Neural cell (in vitro differentiated cells): ENCODE results near the gene SGIP1. TPM values are rescaled to one million over a fixed set of nuclear protein-coding genes. Genes with fewer than 3 reads are reported as not detected.
"Not testable (repeated sequence)": the region's sequence is repeated elsewhere in the genome, so short reads cannot be mapped to it uniquely, and the experiment has no call there.

Experiments used
- H2AFZ ChIP-seq: fragments of 200-600, 300-800 bp; sonication (generic), shearing (Covaris generic); 2 replicates; pipeline ENCODE4 v1.6.0; 2014; ENCODE audit warnings: low read depth, mild to moderate bottlenecking, antibody characterized with exemption, low read length, moderate library complexity
- H3F3A ChIP-seq: fragments of 200-600 bp; shearing (Covaris generic); 2 replicates; pipeline ENCODE4 v1.6.1; 2016; ENCODE audit warnings: mild to moderate bottlenecking, moderate library complexity, mixed read lengths, antibody characterized with exemption, low read length; ENCODE audit not compliant: insufficient read depth, poor library complexity, severe bottlenecking
- H3K27ac ChIP-seq: fragments of 200-600, 300-800 bp; sonication (generic), shearing (Covaris generic); 2 replicates; pipeline ENCODE4 v1.5.1; 2014; ENCODE audit warnings: mild to moderate bottlenecking, low read length, moderate library complexity
- H3K27me3 ChIP-seq: fragments of 300-800, 200-600 bp; sonication (generic), shearing (Covaris generic); 2 replicates; pipeline ENCODE4 v1.6.0; 2014; ENCODE audit warnings: mild to moderate bottlenecking, low read depth, low read length, moderate library complexity; ENCODE audit not compliant: insufficient read depth
- H3K36me3 ChIP-seq: fragments of 300-800, 200-600 bp; sonication (generic), shearing (Covaris generic); 2 replicates; pipeline ENCODE4 v1.5.1; 2014; ENCODE audit warnings: mild to moderate bottlenecking, antibody characterized with exemption, low read length, moderate library complexity; ENCODE audit not compliant: insufficient read depth
- H3K4me2 ChIP-seq: fragments of 300-800, 200-600 bp; sonication (generic), shearing (Covaris generic); 2 replicates; pipeline ENCODE4 v1.6.0; 2014; ENCODE audit warnings: mild to moderate bottlenecking, low read length
- H3K4me3 ChIP-seq: fragments of 300-800, 200-600 bp; sonication (generic), shearing (Covaris generic); 2 replicates; pipeline ENCODE4 v1.5.1; 2014; ENCODE audit warnings: mild to moderate bottlenecking, low read length, moderate library complexity
- H3K79me2 ChIP-seq: fragments of 200-600 bp; shearing (Covaris generic); replicated peaks from 2 replicates; pipeline ENCODE4 v1.6.0; 2014; ENCODE audit warnings: mild to moderate bottlenecking, low read length, moderate library complexity; ENCODE audit not compliant: insufficient read depth
- H3K9ac ChIP-seq: fragments of 300-800, 200-600 bp; sonication (generic), shearing (Covaris generic); 2 replicates; pipeline ENCODE4 v1.6.1; 2016; ENCODE audit warnings: mild to moderate bottlenecking, low read length, mixed read lengths
- H3K9me2 ChIP-seq: fragments of 200-600 bp; shearing (Covaris generic); 2 replicates; pipeline ENCODE4 v1.6.1; 2016; ENCODE audit warnings: mild to moderate bottlenecking, low read length, mixed read lengths; ENCODE audit not compliant: insufficient read depth
- H3K9me3 ChIP-seq: fragments of 200-600, 300-800 bp; sonication (generic), shearing (Covaris generic); 2 replicates; pipeline ENCODE4 v1.6.1; 2016; ENCODE audit warnings: mild to moderate bottlenecking, mixed run types, low read length, moderate library complexity, mixed read lengths
- H4K20me1 ChIP-seq: fragments of 200-600 bp; shearing (Covaris generic); 2 replicates; pipeline ENCODE4 v1.6.1; 2016; ENCODE audit warnings: mild to moderate bottlenecking, mixed run types; ENCODE audit not compliant: insufficient read depth
- EP300 ChIP-seq: fragments of 450-650 bp; conservative IDR thresholded peaks from 2 replicates; pipeline ENCODE4 v1.6.1; 2014; ENCODE audit warnings: antibody characterized with exemption, mild to moderate bottlenecking, moderate library complexity; ENCODE audit not compliant: poor library complexity, severe bottlenecking
- EZH2 ChIP-seq: fragments of 200-600, 300-800 bp; shearing (Covaris generic), sonication (generic); IDR thresholded peaks from 2 replicates; pipeline ENCODE4 v1.6.1; 2014; ENCODE audit warnings: antibody characterized with exemption, low read length, borderline replicate concordance, mild to moderate bottlenecking; ENCODE audit not compliant: insufficient read depth, poor library complexity, severe bottlenecking
- MXI1 ChIP-seq: fragments of 450-650 bp; conservative IDR thresholded peaks from 2 replicates; pipeline ENCODE4 v1.6.1; 2014; ENCODE audit warnings: antibody characterized with exemption, mild to moderate bottlenecking; ENCODE audit not compliant: poor library complexity, severe bottlenecking
- POLR2AphosphoS5 ChIP-seq: IDR thresholded peaks from 2 replicates; pipeline ENCODE4 v1.6.1; 2012
- RAD21 ChIP-seq: fragments of 450-650 bp; conservative IDR thresholded peaks from 2 replicates; pipeline ENCODE4 v1.6.1; 2014; ENCODE audit warnings: antibody characterized with exemption, mild to moderate bottlenecking, moderate library complexity
- SMC3 ChIP-seq: fragments of 450-650 bp; conservative IDR thresholded peaks from 2 replicates; pipeline ENCODE4 v1.6.1; 2014; ENCODE audit warnings: antibody characterized with exemption, mild to moderate bottlenecking, moderate library complexity; ENCODE audit not compliant: poor library complexity
- TAF1 ChIP-seq: IDR thresholded peaks from 2 replicates; pipeline ENCODE4 v1.6.1; 2012; ENCODE audit warnings: low read depth
- polyA plus RNA-seq: library from polyadenylated mRNA; depleted of rRNA; stranded (reverse); fragments of >200 nt; gene quantifications from 2 replicates; pipeline ENCODE4 v1.2.3, GENCODE V29; 2014
- TF ChIP-seq, protein P1 (sequence below): IDR thresholded peaks from 2 replicates; pipeline ENCODE4 v1.6.1; 2012; ENCODE audit warnings: borderline replicate concordance
- TF ChIP-seq, protein P2 (sequence below): fragments of 450-650 bp; IDR thresholded peaks from 2 replicates; pipeline ENCODE4 v1.5.1; 2014; ENCODE audit warnings: antibody characterized with exemption, mild to moderate bottlenecking, moderate library complexity; ENCODE audit not compliant: poor library complexity, severe bottlenecking

The SGIP1 gene
- polyA plus RNA-seq, 1 donor from 2014 or later, result 50.5 TPM

DNA sequence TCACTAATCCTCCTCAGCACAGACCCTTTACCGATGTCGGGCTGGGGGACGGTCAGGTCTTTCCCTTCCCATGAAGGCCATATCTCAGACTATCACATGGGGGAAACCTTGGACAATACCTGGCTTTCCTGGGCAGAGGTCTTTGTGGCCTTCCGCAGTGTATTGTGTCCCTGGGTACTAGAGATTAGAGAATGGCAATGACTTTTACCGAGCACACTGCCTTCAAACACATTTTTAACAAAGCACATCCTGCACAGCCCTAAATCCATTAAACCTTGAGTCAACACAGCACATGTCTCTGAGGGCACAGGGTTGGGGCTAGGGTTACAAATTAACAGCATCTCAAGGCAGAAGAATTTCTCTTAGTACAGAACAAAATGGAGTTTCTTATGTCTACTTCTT, 58.2 kb downstream of the SGIP1 start:
- not testable (repeated sequence) for H3K4me2 ChIP-seq, H3K79me2 ChIP-seq, H2AFZ ChIP-seq

DNA sequence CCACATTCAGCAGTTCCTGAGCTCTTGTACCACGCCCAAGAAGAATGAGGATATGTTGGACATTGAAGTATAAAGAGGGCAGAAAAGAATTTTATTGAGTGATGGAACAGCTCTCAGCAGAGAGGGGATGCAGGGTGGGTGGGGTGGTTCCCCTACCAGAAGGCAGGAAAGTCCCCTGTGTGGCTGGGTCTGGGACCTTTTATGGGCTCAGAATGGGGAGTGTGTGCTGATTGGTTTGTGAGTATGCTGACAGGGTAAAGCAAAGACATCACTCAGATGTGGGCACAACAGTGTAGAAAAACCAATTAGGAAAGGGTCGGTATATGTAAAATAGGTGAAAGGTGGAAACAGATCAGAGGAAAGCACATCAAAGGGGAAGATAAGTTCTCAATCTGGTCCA, 62.2 kb downstream of the SGIP1 start:
- no peak overlapping the region for H3K4me2 ChIP-seq
- TF ChIP-seq RAD21 (no peak), EZH2 (no peak), SMC3 (no peak), MXI1 (no peak), TAF1 (no peak), POLR2AphosphoS5 (no peak)
- TF ChIP-seq, protein P1, sequence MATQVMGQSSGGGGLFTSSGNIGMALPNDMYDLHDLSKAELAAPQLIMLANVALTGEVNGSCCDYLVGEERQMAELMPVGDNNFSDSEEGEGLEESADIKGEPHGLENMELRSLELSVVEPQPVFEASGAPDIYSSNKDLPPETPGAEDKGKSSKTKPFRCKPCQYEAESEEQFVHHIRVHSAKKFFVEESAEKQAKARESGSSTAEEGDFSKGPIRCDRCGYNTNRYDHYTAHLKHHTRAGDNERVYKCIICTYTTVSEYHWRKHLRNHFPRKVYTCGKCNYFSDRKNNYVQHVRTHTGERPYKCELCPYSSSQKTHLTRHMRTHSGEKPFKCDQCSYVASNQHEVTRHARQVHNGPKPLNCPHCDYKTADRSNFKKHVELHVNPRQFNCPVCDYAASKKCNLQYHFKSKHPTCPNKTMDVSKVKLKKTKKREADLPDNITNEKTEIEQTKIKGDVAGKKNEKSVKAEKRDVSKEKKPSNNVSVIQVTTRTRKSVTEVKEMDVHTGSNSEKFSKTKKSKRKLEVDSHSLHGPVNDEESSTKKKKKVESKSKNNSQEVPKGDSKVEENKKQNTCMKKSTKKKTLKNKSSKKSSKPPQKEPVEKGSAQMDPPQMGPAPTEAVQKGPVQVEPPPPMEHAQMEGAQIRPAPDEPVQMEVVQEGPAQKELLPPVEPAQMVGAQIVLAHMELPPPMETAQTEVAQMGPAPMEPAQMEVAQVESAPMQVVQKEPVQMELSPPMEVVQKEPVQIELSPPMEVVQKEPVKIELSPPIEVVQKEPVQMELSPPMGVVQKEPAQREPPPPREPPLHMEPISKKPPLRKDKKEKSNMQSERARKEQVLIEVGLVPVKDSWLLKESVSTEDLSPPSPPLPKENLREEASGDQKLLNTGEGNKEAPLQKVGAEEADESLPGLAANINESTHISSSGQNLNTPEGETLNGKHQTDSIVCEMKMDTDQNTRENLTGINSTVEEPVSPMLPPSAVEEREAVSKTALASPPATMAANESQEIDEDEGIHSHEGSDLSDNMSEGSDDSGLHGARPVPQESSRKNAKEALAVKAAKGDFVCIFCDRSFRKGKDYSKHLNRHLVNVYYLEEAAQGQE, result no peak
- TF ChIP-seq, protein P2, sequence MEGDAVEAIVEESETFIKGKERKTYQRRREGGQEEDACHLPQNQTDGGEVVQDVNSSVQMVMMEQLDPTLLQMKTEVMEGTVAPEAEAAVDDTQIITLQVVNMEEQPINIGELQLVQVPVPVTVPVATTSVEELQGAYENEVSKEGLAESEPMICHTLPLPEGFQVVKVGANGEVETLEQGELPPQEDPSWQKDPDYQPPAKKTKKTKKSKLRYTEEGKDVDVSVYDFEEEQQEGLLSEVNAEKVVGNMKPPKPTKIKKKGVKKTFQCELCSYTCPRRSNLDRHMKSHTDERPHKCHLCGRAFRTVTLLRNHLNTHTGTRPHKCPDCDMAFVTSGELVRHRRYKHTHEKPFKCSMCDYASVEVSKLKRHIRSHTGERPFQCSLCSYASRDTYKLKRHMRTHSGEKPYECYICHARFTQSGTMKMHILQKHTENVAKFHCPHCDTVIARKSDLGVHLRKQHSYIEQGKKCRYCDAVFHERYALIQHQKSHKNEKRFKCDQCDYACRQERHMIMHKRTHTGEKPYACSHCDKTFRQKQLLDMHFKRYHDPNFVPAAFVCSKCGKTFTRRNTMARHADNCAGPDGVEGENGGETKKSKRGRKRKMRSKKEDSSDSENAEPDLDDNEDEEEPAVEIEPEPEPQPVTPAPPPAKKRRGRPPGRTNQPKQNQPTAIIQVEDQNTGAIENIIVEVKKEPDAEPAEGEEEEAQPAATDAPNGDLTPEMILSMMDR, result no peak
- no peaks in the 10 kb centered on the region for H3K79me2 ChIP-seq
- H3K27ac ChIP-seq, result no peak overlapping the region
- H3K27me3 ChIP-seq, result no peaks in the 10 kb centered on the region
- no peak overlapping the region for H2AFZ ChIP-seq
- no peak overlapping the region for H3K9ac ChIP-seq
- H3K9me2 ChIP-seq, result no peaks in the 10 kb centered on the region
- H3F3A ChIP-seq, result no peaks in the 10 kb centered on the region
- no peaks in the 10 kb centered on the region for H3K9me3 ChIP-seq
- no peak overlapping the region for H3K4me3 ChIP-seq
- H3K36me3 ChIP-seq, result no peaks in the 10 kb centered on the region
- no peaks in the 10 kb centered on the region for H4K20me1 ChIP-seq

More for the DNA sequence above, 58.2 kb downstream of the SGIP1 start:
- not testable (repeated sequence) for H3K27me3 ChIP-seq, H3K27ac ChIP-seq, H4K20me1 ChIP-seq, H3F3A ChIP-seq, H3K9ac ChIP-seq, H3K9me2 ChIP-seq, H3K9me3 ChIP-seq, H3K4me3 ChIP-seq, H3K36me3 ChIP-seq

DNA sequence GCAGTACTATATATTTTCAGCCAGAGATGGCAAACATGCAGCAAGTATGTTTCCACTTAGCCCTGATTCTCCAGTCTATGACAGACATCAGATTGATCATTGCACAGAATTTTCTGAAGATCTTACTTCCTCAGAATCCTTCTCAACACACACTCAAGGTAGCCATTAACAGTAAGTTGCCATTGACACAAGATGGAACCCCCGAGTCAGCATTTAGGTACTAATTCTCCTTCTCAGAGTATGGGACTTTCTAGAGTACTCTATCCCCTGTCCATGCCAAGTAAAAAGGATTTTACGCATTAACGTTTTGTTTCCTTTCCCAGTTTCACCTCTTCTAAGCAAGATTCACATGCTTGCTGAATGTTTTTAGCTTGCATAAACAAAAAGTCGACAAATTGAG, 63.5 kb downstream of the SGIP1 start:
- no peaks in the 10 kb centered on the region for H3K9me2 ChIP-seq
- H3K4me2 ChIP-seq, result no peak overlapping the region

More for the DNA sequence above, 63.5 kb downstream of the SGIP1 start:
- Histone ChIP-seq H3K27me3 (no peaks in the 10 kb centered on the region), H3K27ac (no peak overlapping the region), H4K20me1 (no peaks in the 10 kb centered on the region), H3F3A (no peaks in the 10 kb centered on the region), H3K9me3 (no peaks in the 10 kb centered on the region), H3K9ac (no peak overlapping the region), H3K4me3 (no peak overlapping the region), H2AFZ (no peak overlapping the region), H3K36me3 (no peaks in the 10 kb centered on the region), H3K79me2 (no peaks in the 10 kb centered on the region)
- TF ChIP-seq, protein P2, result no peak
- TF ChIP-seq TAF1 (no peak), POLR2AphosphoS5 (no peak), EP300 (no peak), EZH2 (no peak)
